ENCODE measurements around the gene MAD1L1. TPM values are rescaled to one million over a fixed set of nuclear protein-coding genes. Genes with fewer than 3 reads are reported as not detected.

Gene MAD1L1
- polyA plus RNA-seq, 3 donors = 10.7 to 48.1 (median 18.4) TPM

DNA sequence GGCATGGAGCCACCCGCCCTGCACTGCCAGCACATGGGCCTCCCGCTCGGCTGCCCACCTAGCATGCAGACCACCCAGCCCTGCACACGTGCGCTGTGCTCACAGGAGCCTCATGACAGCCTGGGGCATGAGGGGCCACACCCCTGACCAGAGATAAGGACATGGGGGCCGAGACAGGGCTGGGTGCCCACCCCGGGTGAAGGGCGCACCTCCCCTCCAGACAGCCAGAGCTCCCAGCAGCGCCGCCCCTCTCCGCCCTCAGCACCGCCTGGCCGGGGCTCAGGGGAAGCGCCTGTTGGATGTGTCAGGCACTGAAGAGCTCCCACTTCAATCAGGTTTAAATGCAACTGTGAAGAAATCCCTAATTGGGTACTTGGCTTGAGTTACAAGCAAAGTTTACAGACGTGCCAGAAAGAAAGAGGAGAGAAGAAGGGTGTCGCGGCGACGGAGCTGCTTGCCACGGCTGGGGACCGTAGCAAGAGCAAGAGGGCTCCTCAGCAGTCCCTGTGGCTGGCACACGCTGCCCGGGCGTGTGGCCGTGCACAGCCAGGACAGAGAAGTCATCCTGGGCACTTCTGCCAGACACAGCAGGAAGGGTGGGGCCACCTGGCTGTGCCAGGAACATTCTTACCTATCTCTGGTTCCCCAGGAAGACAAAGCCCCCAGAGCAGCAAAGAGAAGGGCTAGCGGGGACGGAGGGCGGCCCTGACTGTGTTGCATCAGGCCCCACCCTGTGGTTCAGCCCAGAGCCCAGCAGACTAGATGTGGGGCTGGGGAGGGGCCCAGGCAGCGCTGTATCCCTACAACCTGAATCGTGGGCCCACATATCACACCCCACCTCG, 315.3 kb downstream of the MAD1L1 start:
- no peak overlapping the region for H3K27ac ChIP-seq (ENCODE audit: low read depth, low read length)
- WGBS, 3 donors = 67 to 87% (median 73%) methylated on average over 31 of the region's 31 CpGs

DNA sequence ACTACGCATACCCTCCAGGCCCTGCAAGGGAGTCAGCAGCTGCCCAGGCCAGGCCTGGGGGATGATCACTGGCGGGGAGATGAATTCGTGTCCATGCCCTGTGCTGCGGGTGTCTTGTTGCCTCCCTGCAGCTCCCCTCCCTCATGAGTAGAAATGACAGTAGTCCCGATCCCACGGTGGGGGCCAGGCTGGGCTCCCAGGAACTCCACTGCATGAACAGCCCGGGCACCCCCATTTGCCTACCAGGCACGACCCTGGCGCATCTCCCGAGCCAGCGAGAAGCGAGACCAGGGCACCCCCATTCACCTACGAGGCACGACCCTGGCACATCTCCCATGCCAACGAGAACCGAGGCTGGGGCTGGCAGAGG, 316.2 kb downstream of the MAD1L1 start:
- 94 to 95% (median 95%) methylated on average over 16 of the region's 16 CpGs for WGBS, 3 donors
- no peak overlapping the region for H3K27ac ChIP-seq (ENCODE audit: low read depth, low read length)

DNA sequence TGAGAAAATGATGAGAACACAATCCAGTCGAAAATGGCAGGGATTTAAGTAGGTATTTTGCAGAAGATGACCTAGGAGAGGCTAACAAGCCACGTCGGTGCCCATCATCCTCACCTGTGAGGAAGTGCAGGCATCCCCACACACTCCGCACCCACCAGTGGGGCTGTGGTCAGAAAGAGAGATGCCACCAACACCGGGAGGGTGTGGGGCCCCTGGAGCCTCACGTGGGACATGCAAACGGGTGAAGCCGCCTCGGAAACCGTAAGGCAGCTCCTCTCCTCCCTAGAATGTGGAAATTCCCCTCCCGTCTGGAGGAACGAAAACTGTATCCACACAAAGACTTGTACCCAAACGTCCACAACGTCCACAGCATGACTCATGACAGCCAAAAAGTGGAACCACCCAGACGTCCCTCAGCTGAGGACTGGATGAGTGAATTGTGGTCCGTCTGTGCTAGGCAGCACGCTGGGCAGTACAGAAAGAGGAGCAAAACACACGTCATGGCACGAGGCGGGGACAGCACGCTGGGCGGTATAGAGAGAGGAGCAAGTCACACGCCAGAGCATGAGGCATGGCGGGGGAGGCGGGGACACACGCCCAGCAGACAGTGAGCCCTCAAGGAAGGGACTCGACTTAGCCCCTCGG, 316.7 kb downstream of the MAD1L1 start:
- WGBS, 3 donors = 79 to 92% (median 83%) methylated on average over 28 of the region's 28 CpGs
- no peak overlapping the region for H3K27ac ChIP-seq (ENCODE audit: low read depth, low read length)

DNA sequence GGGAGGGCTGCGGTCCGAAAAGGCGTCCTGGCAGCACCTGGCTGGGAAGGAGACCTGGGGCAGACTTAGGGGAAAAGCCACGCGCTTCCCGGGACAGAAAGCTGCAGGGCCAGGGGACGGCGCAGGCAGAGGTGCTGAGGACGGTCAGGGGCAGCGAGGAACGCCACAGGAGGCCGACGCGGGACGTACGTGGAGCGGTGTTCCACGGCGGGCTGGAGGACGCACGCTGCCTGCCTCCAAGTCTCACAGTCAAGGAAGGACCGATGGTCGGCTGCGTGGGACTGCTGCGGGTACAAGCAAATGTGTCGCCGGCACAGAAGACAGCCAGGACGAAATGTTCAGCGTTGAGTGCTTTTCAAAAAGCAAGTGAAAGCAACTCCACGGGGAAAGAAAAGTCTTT, 317.4 kb downstream of the MAD1L1 start:
- H3K27ac ChIP-seq (ENCODE audit: low read depth, low read length) = no peak overlapping the region
- WGBS, 3 donors = 96 to 98% (median 98%) methylated on average over 30 of the region's 30 CpGs

GRCh38 chr7:1914743-1915142, 318.0 kb downstream of the MAD1L1 start:
- WGBS, 3 donors = 83 to 99% (median 90%) methylated on average over 9 of the region's 9 CpGs
- no peak overlapping the region for H3K27ac ChIP-seq (ENCODE audit: low read depth, low read length)

DNA sequence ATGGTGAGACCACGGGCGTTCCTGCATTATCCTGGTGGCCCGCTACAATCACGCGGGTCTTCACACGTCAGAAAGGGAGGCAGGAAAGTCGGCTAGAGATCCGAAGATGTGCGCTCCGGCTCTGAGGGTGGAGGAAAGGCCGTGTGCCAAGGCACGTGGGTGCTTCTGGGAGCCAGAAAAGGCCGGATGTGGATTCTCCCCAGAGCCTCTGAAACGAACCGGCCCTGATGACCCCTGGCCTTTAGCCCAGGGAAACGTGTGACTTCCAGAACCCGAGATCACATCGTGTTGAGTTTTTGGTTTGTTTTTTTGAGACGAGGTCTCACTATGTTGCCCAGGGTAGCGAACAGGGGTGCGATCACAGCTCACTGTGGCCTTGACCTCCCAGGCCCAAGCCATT, 318.4 kb downstream of the MAD1L1 start:
- 58 to 75% (median 63%) methylated on average over 21 of the region's 21 CpGs for WGBS, 3 donors
- H3K27ac ChIP-seq (ENCODE audit: low read depth, low read length) = no peak overlapping the region

DNA sequence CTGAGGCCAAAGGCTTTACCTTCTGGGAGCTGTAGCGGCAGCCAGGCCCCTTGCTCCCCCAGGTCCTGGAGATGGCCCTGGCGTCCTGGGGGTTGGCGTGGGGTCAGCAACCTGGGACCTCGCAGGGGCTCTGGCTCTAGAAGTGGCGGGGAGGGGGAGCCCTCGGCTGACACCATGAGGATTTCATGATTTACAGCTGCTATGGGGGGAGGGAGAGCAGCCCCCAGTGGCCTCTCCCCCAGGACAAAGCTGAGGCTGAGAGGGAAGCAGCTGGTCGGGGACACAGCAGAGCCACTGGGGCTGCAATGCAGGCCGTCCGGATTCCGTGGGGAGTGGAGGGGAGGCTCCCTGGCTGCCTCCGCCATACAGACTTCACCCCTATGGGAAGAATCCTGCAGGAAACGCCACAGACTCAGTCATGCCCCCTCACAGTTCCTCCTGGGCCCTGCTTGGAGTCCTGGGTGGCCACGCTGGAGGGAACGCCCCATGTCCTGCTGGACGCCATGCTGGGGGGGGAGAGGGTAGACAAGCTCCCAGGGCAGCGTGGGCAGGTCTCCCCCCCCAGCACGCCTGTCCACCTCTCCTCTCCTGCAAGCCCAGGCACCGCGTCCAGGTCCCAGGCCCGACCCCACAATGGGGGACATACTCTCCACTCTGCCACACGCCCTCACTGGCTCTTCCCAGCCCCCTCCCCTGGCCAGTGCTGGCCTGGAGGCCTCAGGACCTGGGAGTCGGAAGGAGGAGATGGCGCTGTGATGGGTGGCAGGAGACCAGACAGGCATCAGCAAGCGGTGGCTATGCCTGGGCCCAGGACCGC, 319.1 kb downstream of the MAD1L1 start:
- 78 to 84% (median 82%) methylated on average over 18 to 25 of the region's 25 CpGs for WGBS, 3 donors
- H3K27ac ChIP-seq (ENCODE audit: low read depth, low read length) = no peak overlapping the region

- WGBS, 3 donors = 66 to 72% (median 70%) methylated on average over 40 to 41 of the region's 41 CpGs
- H3K27ac ChIP-seq (ENCODE audit: low read depth, low read length) = no peak overlapping the region
These were observed 319.9 kb downstream of the MAD1L1 start for GRCh38 chr7:1912593-1913465.

DNA sequence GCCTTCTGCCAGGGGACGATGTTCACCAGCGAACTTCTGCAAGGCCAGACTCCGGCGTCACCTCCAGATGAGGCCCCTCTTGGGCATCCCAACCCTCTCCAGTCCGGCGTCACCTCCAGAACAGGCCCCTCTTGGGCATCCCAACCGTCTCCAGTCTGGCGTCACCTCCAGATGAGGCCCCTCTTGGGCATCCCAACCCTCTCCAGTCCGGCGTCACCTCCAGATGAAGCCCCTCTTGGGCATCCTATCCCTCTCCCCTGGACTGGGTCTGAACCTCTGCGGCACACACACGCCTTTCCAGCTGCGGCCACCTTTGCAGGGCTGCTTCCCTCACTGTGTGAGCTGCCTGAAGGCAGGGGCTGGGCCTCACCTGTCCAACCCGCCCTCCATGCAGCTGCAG, 321.2 kb downstream of the MAD1L1 start:
- WGBS, 3 donors = 91 to 99% (median 96%) methylated on average over 13 to 14 of the region's 14 CpGs
- H3K27ac ChIP-seq (ENCODE audit: low read depth, low read length) = no peak overlapping the region

DNA sequence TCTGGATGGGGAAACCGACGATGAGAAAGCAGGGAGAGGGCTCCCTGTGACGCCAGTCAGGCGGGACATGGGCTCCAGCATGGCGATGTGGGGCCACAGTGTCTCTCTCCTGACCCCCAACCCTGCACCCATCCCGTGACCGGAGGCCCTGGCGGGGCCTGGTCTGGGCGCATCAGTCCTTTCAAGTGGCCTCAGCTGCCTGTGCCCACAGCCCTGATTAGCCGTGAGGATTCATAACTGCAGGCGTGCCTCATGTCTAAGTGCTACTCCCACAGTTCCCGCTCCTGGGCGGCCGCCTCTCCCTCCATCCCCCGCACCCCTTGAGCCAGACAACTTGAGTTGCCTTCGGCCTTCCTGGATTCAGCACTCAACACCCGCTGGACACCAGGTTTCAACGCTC, 321.9 kb downstream of the MAD1L1 start:
- no peak overlapping the region for H3K27ac ChIP-seq (ENCODE audit: low read depth, low read length)
- 79 to 89% (median 83%) methylated on average over 18 of the region's 18 CpGs for WGBS, 3 donors

DNA sequence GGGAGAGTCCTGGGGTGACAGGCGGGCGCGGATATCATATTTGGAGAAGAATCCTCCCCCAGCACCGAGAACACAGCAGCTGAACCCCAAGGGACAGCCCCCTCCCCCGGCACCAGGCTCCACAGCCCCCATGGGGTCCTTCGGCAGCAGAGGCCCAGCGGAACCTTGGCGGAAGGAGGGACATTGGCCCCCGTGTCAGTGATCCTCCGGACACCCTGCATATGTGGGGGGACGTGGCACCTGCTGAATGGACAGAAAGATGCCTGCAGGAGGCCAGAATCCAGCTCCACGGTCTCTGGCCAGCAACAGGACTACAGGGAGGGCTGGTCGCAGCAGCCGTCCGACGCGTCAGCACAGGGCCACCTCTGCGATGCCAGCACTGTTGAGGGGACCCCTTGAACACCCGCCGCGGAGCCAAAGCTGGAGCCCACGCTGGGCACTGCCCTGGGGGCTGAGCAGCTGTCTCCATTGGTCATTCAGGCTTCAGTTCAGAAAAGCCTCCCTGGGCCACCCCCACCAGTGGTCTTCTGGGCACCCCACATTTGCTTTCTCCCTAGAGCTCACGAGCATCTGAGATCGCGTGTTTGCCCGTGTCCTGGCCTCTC, 322.6 kb downstream of the MAD1L1 start:
- H3K27ac ChIP-seq (ENCODE audit: low read depth, low read length) = no peak overlapping the region
- WGBS, 3 donors = 97% methylated on average over 26 of the region's 26 CpGs

DNA sequence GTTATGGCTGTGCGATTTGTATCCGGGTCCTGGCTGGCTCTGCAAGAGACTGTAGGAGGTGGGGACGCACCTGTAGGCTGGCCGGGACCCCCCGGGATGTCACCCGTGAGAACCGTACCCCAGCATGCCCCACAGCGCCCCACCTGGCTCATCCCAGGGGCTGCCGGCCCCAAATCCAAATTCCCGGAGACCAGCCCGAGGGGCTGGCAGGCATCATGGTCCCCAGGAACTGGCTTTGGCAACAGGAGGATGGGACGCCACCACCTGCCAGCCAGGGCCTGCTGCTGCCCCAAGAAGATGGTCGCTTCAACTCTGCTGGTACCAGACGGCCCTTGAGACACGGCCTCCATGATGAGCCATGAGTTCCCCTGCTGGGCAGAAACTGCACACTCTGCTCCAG, 323.3 kb downstream of the MAD1L1 start:
- H3K27ac ChIP-seq (ENCODE audit: low read depth, low read length) = no peak overlapping the region
- 97 to 98% (median 98%) methylated on average over 15 of the region's 15 CpGs for WGBS, 3 donors

DNA sequence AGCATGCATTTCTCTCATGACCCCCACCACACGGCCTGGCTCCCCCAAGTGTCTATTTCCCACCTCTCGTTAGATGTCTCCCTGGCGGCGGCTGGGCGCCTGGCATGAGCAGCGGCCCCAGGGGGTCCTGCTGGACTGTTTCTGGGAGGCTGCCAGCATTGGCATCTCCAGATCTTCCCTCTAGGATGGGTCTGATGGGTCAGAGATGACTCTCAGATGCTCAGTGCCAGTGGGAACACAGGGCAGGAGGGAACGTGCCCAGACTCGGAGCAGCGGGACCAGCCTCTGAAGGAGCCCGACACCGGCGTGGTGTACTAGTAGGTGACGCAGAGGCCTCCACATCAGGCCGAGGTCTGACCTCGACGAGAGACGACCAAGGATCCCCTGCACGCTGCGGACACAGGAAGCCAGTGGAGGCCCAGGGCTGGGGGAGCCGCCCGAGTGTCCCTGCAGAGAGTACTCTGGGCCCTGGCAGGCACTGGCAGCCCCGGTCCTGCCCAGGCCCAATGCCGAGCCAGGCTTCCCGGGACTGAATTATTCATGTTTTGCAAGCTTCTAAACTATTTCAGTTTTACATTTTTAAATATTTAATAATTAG, 323.8 kb downstream of the MAD1L1 start:
- 86 to 93% (median 88%) methylated on average over 24 of the region's 24 CpGs for WGBS, 3 donors
- no peak overlapping the region for H3K27ac ChIP-seq (ENCODE audit: low read depth, low read length)

DNA sequence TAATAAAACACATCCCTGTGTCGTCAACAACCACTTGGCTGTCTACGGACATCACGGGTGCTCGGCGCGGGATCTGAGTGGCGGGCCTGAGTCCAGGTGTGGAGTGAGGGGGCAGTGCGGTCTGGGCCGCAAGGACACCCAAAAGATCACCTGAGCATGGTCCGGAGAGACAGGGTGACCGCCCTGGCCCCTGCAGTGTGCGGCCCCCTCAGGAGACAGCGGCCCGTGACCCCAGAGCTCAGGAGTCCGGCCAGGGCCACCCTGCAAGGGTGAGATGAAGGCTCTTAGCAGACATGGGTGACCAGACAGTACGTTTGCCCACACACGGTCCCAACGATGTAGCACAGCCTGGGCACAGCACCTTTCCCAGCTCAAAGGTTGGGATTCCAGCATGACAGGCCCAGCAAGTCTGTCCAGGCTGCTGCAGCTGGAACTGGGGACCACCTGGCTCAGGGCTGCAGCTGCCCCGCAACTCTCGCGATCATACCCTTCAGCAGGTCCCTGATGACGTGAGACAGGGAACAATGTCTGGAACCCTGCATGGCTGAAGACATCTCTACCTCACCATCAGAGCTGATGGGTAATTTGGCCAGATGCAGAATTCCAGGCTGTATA, 324.9 kb downstream of the MAD1L1 start:
- H3K27ac ChIP-seq (ENCODE audit: low read depth, low read length) = no peak overlapping the region
- WGBS, 3 donors = 88 to 98% (median 98%) methylated on average over 19 to 22 of the region's 22 CpGs

GRCh38 chr7:1906988-1907745, 325.6 kb downstream of the MAD1L1 start:
- 89 to 96% (median 95%) methylated on average over 25 of the region's 25 CpGs for WGBS, 3 donors

DNA sequence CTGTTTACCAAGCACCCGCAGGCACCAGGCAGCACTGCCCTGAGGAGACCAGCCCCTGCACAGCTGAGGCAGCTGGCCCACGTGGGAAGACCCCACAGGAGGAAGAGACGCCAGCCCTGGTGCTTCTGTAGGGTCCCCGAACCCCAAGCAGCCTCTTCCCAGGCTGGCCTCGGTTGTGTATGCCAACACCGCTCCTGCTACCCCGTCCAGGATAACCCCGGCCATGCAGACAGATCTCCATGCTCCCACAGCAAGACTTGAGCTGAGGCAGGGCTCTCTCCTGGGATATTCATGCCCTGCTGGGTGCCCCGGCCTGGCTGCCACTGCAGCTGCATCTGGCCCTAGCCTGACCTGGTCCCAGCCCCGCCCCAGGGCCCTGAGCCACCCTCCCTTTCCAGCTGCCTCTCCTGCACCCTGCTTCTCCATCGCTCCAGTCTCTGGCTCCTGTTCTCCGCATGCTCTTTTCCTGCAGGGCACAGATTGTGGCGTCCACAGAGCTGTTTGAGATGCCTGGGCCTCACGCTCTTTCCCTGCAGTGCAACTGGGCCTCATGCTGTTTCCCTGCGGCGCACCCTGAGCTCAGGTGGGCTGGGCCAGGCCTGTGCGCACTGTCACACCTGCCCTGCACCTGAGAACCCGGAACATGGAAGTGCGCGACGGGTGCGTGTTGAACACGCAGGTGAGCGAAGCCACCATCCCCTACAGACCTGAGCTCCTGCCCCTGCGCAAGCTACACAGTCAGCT, 326.5 kb downstream of the MAD1L1 start:
- 96 to 98% (median 97%) methylated on average over 24 to 25 of the region's 25 CpGs for WGBS, 3 donors
- H3K27ac ChIP-seq (ENCODE audit: low read depth, low read length) = no peak overlapping the region

More at GRCh38 chr7:1906988-1907745, 325.6 kb downstream of the MAD1L1 start:
- no peak overlapping the region for H3K27ac ChIP-seq (ENCODE audit: low read depth, low read length)

Measured in adipose tissue (tissue), 3 donors.